Transverse colon (tissue), 4 donors: Measurements from ENCODE around the gene TMEM164. TPM values are rescaled to one million over a fixed set of nuclear protein-coding genes. Genes with fewer than 3 reads are reported as not detected.

Experiments used
- DNase-seq: peaks from one replicate; pipeline ENCODE4 v3.0.0-alpha.2; 2019
- H3K27ac ChIP-seq, 4 donors: fragments of 200-600 bp; sonication (generic); 2 replicates each; pipeline ENCODE4 v1.5.1; 2016 to 2018; ENCODE audit warnings: inconsistent platforms in 4 of 4
- H3K27me3 ChIP-seq: fragments of 200-600 bp; sonication (generic); 2 replicates; pipeline ENCODE4 v1.5.1; 2017; ENCODE audit warnings: inconsistent platforms
- H3K36me3 ChIP-seq, 4 donors: fragments of 200-600 bp; sonication (generic); 2 replicates each; pipeline ENCODE4 v1.5.1; 2017 to 2019; ENCODE audit warnings: inconsistent platforms in 4 of 4
- H3K4me1 ChIP-seq, 4 donors: fragments of 200-600 bp; sonication (generic); 2 replicates each; pipeline ENCODE4 v1.5.1; 2017 to 2020; ENCODE audit warnings: inconsistent platforms in 4 of 4
- H3K4me3 ChIP-seq, 4 donors: fragments of 200-600 bp; sonication (generic); 1 replicate in 1 of 4; 2 replicates in 3 of 4; pipeline versions ENCODE4 v1.5.1 to v1.6.1; 2017 to 2019; ENCODE audit warnings: inconsistent platforms in 4 of 4
- H3K9me3 ChIP-seq, 2 donors: fragments of 200-600 bp; sonication (generic); 2 replicates each; pipeline ENCODE4 v1.5.1; 2017 to 2019; ENCODE audit warnings: inconsistent platforms in 2 of 2
- EP300 ChIP-seq: sonication (generic); formaldehyde crosslinking; IDR thresholded peaks from one replicate; pipeline ENCODE4 v1.6.1; 2017; ENCODE audit warnings: antibody characterized with exemption, low read depth
- POLR2A ChIP-seq: fragments of 450-650 bp; IDR thresholded peaks from one replicate; pipeline ENCODE4 v1.6.1; 2016; ENCODE audit warnings: antibody characterized with exemption, mild to moderate bottlenecking, moderate library complexity
- POLR2AphosphoS5 ChIP-seq, 3 donors: sonication (generic); formaldehyde crosslinking; IDR thresholded peaks; one replicate each; pipeline ENCODE4 v1.6.1; 2016; ENCODE audit warnings: antibody characterized with exemption in 3 of 3
- WGBS, 2 donors: methylation state at CpG; one replicate each; pipeline ENCODE4 v1.1.5; 2018; ENCODE audit warnings: low coverage in 1 of 2; 5-methylcytosine and 5-hydroxymethylcytosine counted together
- in situ Hi-C, 4 donors: fragments of 200-750 bp; cut with MboI; loops; one replicate each; pipeline versions ENCODE4 v1.15.0 to v1.15.1; 2017; ENCODE audit warnings: low sequenced_read_pairs in 3 of 4, low pct_ligation_motif_present in 1 of 4, low pct_unique_long_range_greater_than_20kb in 1 of 4
- intact Hi-C: fragments of 100-400 bp; cut with DNase I; formaldehyde crosslinking; loops from one replicate; pipeline ENCODE4 v1.15.1; 2023; ENCODE audit warnings: low total_unique reads
- total RNA-seq, 4 donors: library from RNA; depleted of rRNA; stranded (reverse); fragments of >200 nt; gene quantifications; one replicate each; pipeline ENCODE4 v1.1.0, GENCODE V29; 2016
- TF ChIP-seq, protein P1 (sequence below), 5 experiments: fragments of 200-600 bp in 3 of 5; fragments of 450-650 bp in 2 of 5; sonication (generic) in 3 of 5; IDR thresholded peaks; 1 replicate in 2 of 5; 2 replicates in 3 of 5; pipeline ENCODE4 v1.5.1; 2016 to 2017; ENCODE audit warnings: antibody characterized with exemption in 5 of 5, inconsistent platforms in 3 of 5, mild to moderate bottlenecking in 2 of 5, moderate library complexity in 1 of 5

TMEM164 gene
- total RNA-seq, result 100 to 1,000 TPM in 2 of 4 donors, 10 to 100 TPM in 2; 19.5 to 112 (median 91.3) TPM

DNA sequence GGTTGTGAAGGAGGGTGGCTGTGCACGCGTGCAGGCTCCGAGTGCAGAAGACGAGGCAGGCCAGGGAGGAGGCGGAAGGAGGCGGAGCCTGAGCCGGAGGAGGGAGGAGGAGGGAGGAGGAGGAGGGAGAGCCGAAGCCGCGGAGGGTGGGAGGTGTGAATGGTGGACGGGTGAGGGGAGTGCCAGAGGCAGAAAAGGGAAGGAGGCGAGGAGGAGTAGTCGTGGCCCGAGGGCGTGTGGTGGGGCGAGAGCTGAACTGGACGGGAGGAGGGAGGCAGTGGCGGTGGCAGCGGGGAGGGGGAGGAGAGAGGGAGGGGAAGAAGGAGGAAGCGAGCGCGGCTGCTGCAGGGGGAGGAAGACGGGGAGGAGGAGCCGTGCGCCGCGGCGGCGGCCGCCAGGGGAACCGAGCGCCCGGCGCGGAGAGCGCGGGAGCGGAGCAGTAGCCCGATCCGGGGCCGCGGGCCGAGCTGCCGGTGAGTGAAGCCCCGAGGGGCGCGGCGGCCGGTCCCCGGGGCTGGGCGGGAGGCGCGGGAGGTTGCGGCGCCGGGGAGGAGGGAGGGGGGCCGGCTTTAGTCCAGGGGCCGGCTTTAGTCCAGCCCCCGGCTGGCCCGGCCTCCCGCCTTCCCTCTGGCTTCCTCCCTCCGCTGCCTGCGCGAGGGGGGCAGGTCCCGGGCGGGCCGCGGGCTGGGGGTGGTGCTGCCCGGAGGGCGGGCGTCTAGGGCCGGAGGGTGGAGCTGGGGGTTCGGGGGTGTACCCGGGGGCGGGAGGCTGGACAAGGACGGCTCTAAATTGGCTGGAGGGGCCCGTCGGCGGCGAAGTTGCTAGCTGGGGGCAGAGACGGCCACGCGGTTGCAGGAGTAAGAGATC, at the start of gene TMEM164:
Gene TMEM164 (plus strand): TSS at position 815 of the 867 bp plus-strand sequence. CDS start 661 bp downstream, outside the sequence.
- peak within 1 kb of the TSS; percentile 89 to 94 (median 92) for H3K27ac ChIP-seq
- WGBS, 2 donors, result 40% methylated on average over 54 of the region's 83 CpGs; no CpG with 5 or more reads in 1 of the 2 donors
- no peaks in the 10 kb centered on the region for H3K36me3 ChIP-seq
- H3K4me1 ChIP-seq, result peaks cover 0 to 46% (median 16%) of the 10 kb centered on the region in 4 donors
- in situ Hi-C loops (no loop called here), intact Hi-C loops (no loop called here)
- DNase-seq, result peak; percentile 87
- no peaks in the 10 kb centered on the region for H3K27me3 ChIP-seq
- TF ChIP-seq, protein P1, sequence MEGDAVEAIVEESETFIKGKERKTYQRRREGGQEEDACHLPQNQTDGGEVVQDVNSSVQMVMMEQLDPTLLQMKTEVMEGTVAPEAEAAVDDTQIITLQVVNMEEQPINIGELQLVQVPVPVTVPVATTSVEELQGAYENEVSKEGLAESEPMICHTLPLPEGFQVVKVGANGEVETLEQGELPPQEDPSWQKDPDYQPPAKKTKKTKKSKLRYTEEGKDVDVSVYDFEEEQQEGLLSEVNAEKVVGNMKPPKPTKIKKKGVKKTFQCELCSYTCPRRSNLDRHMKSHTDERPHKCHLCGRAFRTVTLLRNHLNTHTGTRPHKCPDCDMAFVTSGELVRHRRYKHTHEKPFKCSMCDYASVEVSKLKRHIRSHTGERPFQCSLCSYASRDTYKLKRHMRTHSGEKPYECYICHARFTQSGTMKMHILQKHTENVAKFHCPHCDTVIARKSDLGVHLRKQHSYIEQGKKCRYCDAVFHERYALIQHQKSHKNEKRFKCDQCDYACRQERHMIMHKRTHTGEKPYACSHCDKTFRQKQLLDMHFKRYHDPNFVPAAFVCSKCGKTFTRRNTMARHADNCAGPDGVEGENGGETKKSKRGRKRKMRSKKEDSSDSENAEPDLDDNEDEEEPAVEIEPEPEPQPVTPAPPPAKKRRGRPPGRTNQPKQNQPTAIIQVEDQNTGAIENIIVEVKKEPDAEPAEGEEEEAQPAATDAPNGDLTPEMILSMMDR (IDR thresholded peaks at IDR 0.05), result peak in 1 of 5 experiments; percentile 8
- peak; percentile 8 to 25 (median 22) for TF ChIP-seq POLR2AphosphoS5 (IDR thresholded peaks at IDR 0.05)
- TF ChIP-seq EP300, result no peak
- TF ChIP-seq POLR2A, result peak; percentile 44
- no peaks in the 10 kb centered on the region for H3K9me3 ChIP-seq
- peak within 1 kb of the TSS; percentile 56 to 70 (median 64) for H3K4me3 ChIP-seq

DNA sequence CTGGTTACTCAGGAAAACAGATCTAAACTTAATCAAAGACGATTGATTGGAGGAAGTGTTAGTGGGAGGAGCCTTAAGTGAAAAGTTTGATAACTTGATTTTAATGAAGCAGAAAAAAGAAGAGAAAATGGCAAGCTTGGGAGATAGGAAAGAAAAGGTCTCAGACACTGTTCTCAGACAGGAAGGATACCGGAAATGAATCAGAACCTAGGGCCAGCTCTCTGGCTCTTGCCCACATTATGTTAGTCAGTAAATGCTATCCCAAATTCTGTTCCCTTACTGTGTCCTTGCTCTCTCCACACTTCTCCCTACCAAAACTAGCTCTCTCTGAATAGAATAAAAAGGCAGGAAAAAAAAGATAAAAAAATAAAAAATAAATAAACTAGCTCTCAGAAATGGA, 48.6 kb upstream of the TMEM164 start:
- H3K4me3 ChIP-seq, result no peak overlapping the region
- in situ Hi-C loops, result no loop called here

DNA sequence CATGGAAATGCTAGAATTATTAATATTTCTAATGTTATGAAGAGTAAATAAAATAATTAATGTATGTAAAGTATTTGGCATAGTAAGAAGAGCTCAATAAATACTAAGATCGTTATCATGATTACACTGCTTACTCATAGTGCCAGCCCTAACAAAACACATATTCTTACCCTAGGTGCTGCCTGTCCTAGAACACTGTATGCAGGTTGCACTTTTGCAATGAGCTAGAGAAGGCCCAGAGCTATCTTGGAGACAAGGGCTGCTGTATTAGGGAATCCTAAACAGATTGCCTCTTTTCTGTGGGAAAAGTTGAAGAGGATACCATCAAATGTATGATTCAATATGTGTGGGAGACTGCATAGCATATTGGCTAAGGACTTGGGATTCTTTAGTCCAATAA, 48.0 kb upstream of the TMEM164 start:
- in situ Hi-C loops (no loop called here), intact Hi-C loops (no loop called here)
- WGBS, 2 donors, result 62 to 83% methylated on average over 1 of the region's 1 CpG

More for the DNA sequence above, 48.6 kb upstream of the TMEM164 start:
- no peaks in the 10 kb centered on the region for H3K4me1 ChIP-seq
- WGBS, 2 donors, result 80% methylated on average over 2 of the region's 2 CpGs; no CpG with 5 or more reads in 1 of the 2 donors
- H3K27ac ChIP-seq, result no peak overlapping the region
- no peaks in the 10 kb centered on the region for H3K36me3 ChIP-seq
- no peak for TF ChIP-seq POLR2A
- TF ChIP-seq POLR2AphosphoS5 (IDR thresholded peaks at IDR 0.05), result no peak
- TF ChIP-seq, protein P1 (IDR thresholded peaks at IDR 0.05), result no peak
- TF ChIP-seq EP300, result no peak
- no peaks in the 10 kb centered on the region for H3K27me3 ChIP-seq
- intact Hi-C loops, result no loop called here
- DNase-seq, result no peak
- no peaks in the 10 kb centered on the region for H3K9me3 ChIP-seq

DNA sequence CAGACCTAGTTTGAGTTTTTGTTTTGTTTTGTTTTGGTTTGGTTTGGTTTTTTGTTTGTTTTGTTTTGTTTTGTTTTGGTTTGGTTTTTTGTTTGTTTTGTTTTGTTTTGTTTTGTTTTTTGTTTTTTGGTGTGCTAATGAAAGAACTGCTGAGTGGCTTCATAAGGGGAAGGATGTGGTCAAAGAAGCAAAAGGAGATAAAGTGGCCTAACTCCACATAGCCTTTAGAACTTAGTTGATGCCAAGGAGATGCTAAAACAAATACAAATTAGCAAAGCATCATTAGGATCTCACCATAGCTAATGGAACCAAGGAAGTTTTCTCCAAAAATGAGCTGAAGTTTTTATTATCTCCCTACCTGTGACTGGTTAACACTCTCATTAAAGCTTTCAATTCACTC, 44.6 kb upstream of the TMEM164 start:
- no peak for DNase-seq
- no peak overlapping the region for H3K4me3 ChIP-seq
- intact Hi-C loops, result no loop called here
- no peaks in the 10 kb centered on the region for H3K27me3 ChIP-seq
- no peaks in the 10 kb centered on the region for H3K36me3 ChIP-seq
- no peak overlapping the region for H3K27ac ChIP-seq
- in situ Hi-C loops, result no loop called here
- H3K4me1 ChIP-seq, result no peaks in the 10 kb centered on the region
- no peaks in the 10 kb centered on the region for H3K9me3 ChIP-seq
- TF ChIP-seq POLR2AphosphoS5 (IDR thresholded peaks at IDR 0.05) (no peak), POLR2A (no peak), EP300 (no peak)
- TF ChIP-seq, protein P1 (IDR thresholded peaks at IDR 0.05), result no peak

More for the DNA sequence above, 48.0 kb upstream of the TMEM164 start:
- no peaks in the 10 kb centered on the region for H3K36me3 ChIP-seq
- no peak for DNase-seq
- H3K27me3 ChIP-seq, result no peaks in the 10 kb centered on the region
- no peak overlapping the region for H3K4me3 ChIP-seq
- H3K9me3 ChIP-seq, result no peaks in the 10 kb centered on the region
- no peaks in the 10 kb centered on the region for H3K4me1 ChIP-seq
- no peak overlapping the region for H3K27ac ChIP-seq
- TF ChIP-seq, protein P1 (IDR thresholded peaks at IDR 0.05), result no peak
- TF ChIP-seq POLR2A, result no peak
- no peak for TF ChIP-seq EP300
- no peak for TF ChIP-seq POLR2AphosphoS5 (IDR thresholded peaks at IDR 0.05)
